Measurements from ENCODE around the gene GOLPH3.
"Not testable (repeated sequence)": the region's sequence is repeated elsewhere in the genome, so short reads cannot be mapped to it uniquely, and the experiment has no call there.

The GOLPH3 gene

DNA sequence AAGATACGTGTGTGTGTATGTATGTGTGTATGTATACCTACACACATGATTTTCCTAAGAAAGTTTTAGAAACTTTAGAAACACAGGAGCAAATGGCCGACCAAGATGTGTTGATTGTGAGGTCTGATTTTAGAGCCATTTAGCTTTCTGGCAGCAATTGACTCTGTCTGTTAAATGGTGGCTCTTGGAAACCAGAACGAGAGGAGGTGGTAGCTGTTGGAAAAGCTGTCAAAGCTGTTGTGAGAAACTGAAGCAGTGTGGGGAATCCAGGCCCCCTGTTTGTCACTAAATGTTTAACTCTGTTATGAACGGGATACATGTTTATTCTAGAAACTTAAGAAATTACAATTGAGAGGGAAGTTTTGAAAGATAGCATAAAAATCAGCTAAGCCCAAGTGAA, 91.4 kb downstream of the GOLPH3 start:
- no peaks in the 10 kb centered on the region for H3K9me3 ChIP-seq (ENCODE audit: control insufficient read depth in 1 of 2, low read length in 2 of 2)
- no peak overlapping the region for H3K27ac ChIP-seq (ENCODE audit: low read length)
- H3K36me3 ChIP-seq (ENCODE audit: control insufficient read depth in 1 of 2, insufficient read depth in 2 of 2, low read length in 2 of 2), result peaks cover 0 to 2% of the 10 kb centered on the region in 2 donors
- H3K27me3 ChIP-seq (ENCODE audit: low read depth, low read length), result no peaks in the 10 kb centered on the region
- H3K4me3 ChIP-seq (ENCODE audit: low read depth in 1 of 2, low read length in 2 of 2), result no peak overlapping the region
- H3K4me1 ChIP-seq (ENCODE audit: control insufficient read depth in 1 of 2, insufficient read depth in 2 of 2, low read length in 2 of 2), result no peaks in the 10 kb centered on the region

- H3K9me3 ChIP-seq (ENCODE audit: control insufficient read depth in 1 of 2, low read length in 2 of 2); H3K4me1 ChIP-seq (ENCODE audit: control insufficient read depth in 1 of 2, insufficient read depth in 2 of 2, low read length in 2 of 2); H3K4me3 ChIP-seq (ENCODE audit: low read depth in 1 of 2, low read length in 2 of 2); H3K27ac ChIP-seq (ENCODE audit: low read length); H3K27me3 ChIP-seq (ENCODE audit: low read depth, low read length); H3K36me3 ChIP-seq (ENCODE audit: control insufficient read depth in 1 of 2, insufficient read depth in 2 of 2, low read length in 2 of 2): not testable (repeated sequence)
These were observed 93.6 kb downstream of the GOLPH3 start for GRCh38 chr5:32080565-32080964.

- not testable (repeated sequence) for H3K4me3 ChIP-seq (ENCODE audit: low read depth in 1 of 2, low read length in 2 of 2); H3K27ac ChIP-seq (ENCODE audit: low read length); H3K27me3 ChIP-seq (ENCODE audit: low read depth, low read length); H3K9me3 ChIP-seq (ENCODE audit: control insufficient read depth in 1 of 2, low read length in 2 of 2); H3K36me3 ChIP-seq (ENCODE audit: control insufficient read depth in 1 of 2, insufficient read depth in 2 of 2, low read length in 2 of 2); H3K4me1 ChIP-seq (ENCODE audit: control insufficient read depth in 1 of 2, insufficient read depth in 2 of 2, low read length in 2 of 2)
These were observed 95.3 kb downstream of the GOLPH3 start for GRCh38 chr5:32078855-32079254.

- Histone ChIP-seq H3K9me3 (ENCODE audit: control insufficient read depth in 1 of 2, low read length in 2 of 2) (no peaks in the 10 kb centered on the region), H3K36me3 (ENCODE audit: control insufficient read depth in 1 of 2, insufficient read depth in 2 of 2, low read length in 2 of 2) (no peaks in the 10 kb centered on the region), H3K4me3 (ENCODE audit: low read depth in 1 of 2, low read length in 2 of 2) (no peak overlapping the region), H3K4me1 (ENCODE audit: control insufficient read depth in 1 of 2, insufficient read depth in 2 of 2, low read length in 2 of 2) (no peaks in the 10 kb centered on the region), H3K27ac (ENCODE audit: low read length) (no peak overlapping the region), H3K27me3 (ENCODE audit: low read depth, low read length) (no peaks in the 10 kb centered on the region)
These were observed 97.1 kb downstream of the GOLPH3 start for GRCh38 chr5:32076699-32077695.

Measured in muscle layer of duodenum (tissue), 2 donors.